HG03025 (cell line): ENCODE measurements around the gene RIT2.
"Not testable (repeated sequence)": the region's sequence is repeated elsewhere in the genome, so short reads cannot be mapped to it uniquely, and the experiment has no call there.

ENCODE experiments used
- ATAC-seq: cut with Tn5 transposase; IDR thresholded peaks from one replicate; pipeline ENCODE4 v1.9.1; 2021; ENCODE audit warnings: mild to moderate bottlenecking, moderate library complexity; ENCODE audit not compliant: unreplicated experiment, low FRiP score

The RIT2 gene

GRCh38 chr18:42860011-42860410, 255.5 kb downstream of the RIT2 start:
- no peak for ATAC-seq

GRCh38 chr18:42854558-42854957, 260.9 kb downstream of the RIT2 start:
- no peak for ATAC-seq

GRCh38 chr18:42850174-42851083, 265.1 kb downstream of the RIT2 start:
- ATAC-seq, result no peak

- ATAC-seq, result no peak
These were observed 276.1 kb downstream of the RIT2 start for GRCh38 chr18:42839408-42839807.

- ATAC-seq, result no peak
These were observed 276.8 kb downstream of the RIT2 start for GRCh38 chr18:42838546-42839145.

- ATAC-seq, result no peak
These were observed 284.5 kb downstream of the RIT2 start for GRCh38 chr18:42830936-42831335.

- no peak for ATAC-seq
These were observed 286.6 kb downstream of the RIT2 start for GRCh38 chr18:42828881-42829280.

GRCh38 chr18:42824178-42824577, 291.3 kb downstream of the RIT2 start:
- no peak for ATAC-seq

- ATAC-seq, result no peak
These were observed 292.8 kb downstream of the RIT2 start for GRCh38 chr18:42822711-42823110.

- no peak for ATAC-seq
These were observed 294.0 kb downstream of the RIT2 start for GRCh38 chr18:42821492-42821891.

GRCh38 chr18:42814618-42815017, 300.9 kb downstream of the RIT2 start:
- ATAC-seq, result no peak

- no peak for ATAC-seq
These were observed 301.3 kb downstream of the RIT2 start for GRCh38 chr18:42814184-42814583.

GRCh38 chr18:42813570-42813969, 301.9 kb downstream of the RIT2 start:
- no peak for ATAC-seq

GRCh38 chr18:42807887-42808286, 307.6 kb downstream of the RIT2 start:
- no peak for ATAC-seq

GRCh38 chr18:42801706-42802105, 313.8 kb downstream of the RIT2 start:
- no peak for ATAC-seq

GRCh38 chr18:42798606-42799170, 316.8 kb downstream of the RIT2 start:
- ATAC-seq, result no peak

- ATAC-seq, result not testable (repeated sequence)
These were observed 320.2 kb downstream of the RIT2 start for GRCh38 chr18:42795213-42795789.

GRCh38 chr18:42792731-42793130, 322.8 kb downstream of the RIT2 start:
- no peak for ATAC-seq

- ATAC-seq, result no peak
These were observed 330.9 kb downstream of the RIT2 start for GRCh38 chr18:42784632-42785031.

- no peak for ATAC-seq
These were observed 332.6 kb downstream of the RIT2 start for GRCh38 chr18:42782929-42783328.

- no peak for ATAC-seq
These were observed 334.1 kb downstream of the RIT2 start for GRCh38 chr18:42781298-42781815.
